Liver (tissue), 9 donors: ENCODE measurements around the gene NCAPD2. TPM values are rescaled to one million over a fixed set of nuclear protein-coding genes. Genes with fewer than 3 reads are reported as not detected.
A peak's percentile ranks its signal among the peaks of the same experiment; 100 is the strongest.

Experiments
- DNase-seq: peaks from one replicate; pipeline ENCODE4 v3.0.0-alpha.2; 2017; ENCODE audit warnings: low spot score
- H3K27ac ChIP-seq, 2 donors: one replicate each; pipeline ENCODE4 v1.7.0; 2013; ENCODE audit warnings: inconsistent platforms in 2 of 2, low read length in 2 of 2, control low read depth in 1 of 2, low read depth in 1 of 2, mild to moderate bottlenecking in 1 of 2
- H3K27me3 ChIP-seq, 4 donors: one replicate each; pipeline versions ENCODE4 v1.6.1 to v1.7.0; 2013; ENCODE audit warnings: low read length in 3 of 4, inconsistent platforms in 1 of 4, mild to moderate bottlenecking in 1 of 4, moderate library complexity in 1 of 4; ENCODE audit not compliant: control insufficient read depth in 4 of 4, insufficient read depth in 4 of 4
- H3K36me3 ChIP-seq, 4 donors: one replicate each; pipeline versions ENCODE4 v1.6.1 to v1.7.0; 2013; ENCODE audit warnings: low read length in 3 of 4, mild to moderate bottlenecking in 3 of 4, low read depth in 1 of 4, moderate library complexity in 1 of 4; ENCODE audit not compliant: control insufficient read depth in 4 of 4, insufficient read depth in 3 of 4
- H3K4me1 ChIP-seq, 4 donors: one replicate each; pipeline versions ENCODE4 v1.6.1 to v1.7.0; 2013; ENCODE audit warnings: low read length in 3 of 4, mild to moderate bottlenecking in 3 of 4, moderate library complexity in 1 of 4; ENCODE audit not compliant: control insufficient read depth in 4 of 4, insufficient read depth in 4 of 4
- H3K4me3 ChIP-seq, 3 donors: one replicate each; pipeline versions ENCODE4 v1.6.1 to v1.7.0; 2013; ENCODE audit warnings: low read length in 3 of 3, control low read depth in 1 of 3, low read depth in 1 of 3, mild to moderate bottlenecking in 1 of 3
- H3K9ac ChIP-seq, 2 donors: one replicate each; pipeline ENCODE4 v1.7.0; 2013; ENCODE audit warnings: low read length in 2 of 2, mild to moderate bottlenecking in 2 of 2, moderate library complexity in 2 of 2, control low read depth in 1 of 2, low read depth in 1 of 2
- H3K9me3 ChIP-seq, 4 donors: one replicate each; pipeline versions ENCODE4 v1.6.1 to v1.7.0; 2013; ENCODE audit warnings: low read length in 3 of 4; ENCODE audit not compliant: control insufficient read depth in 4 of 4
- CTCF ChIP-seq: fragments of 150-350 bp; IDR thresholded peaks from 2 replicates; pipeline ENCODE4 v1.5.1; 2017; ENCODE audit warnings: improper control_type of control experiment, low read depth, low read length; ENCODE audit not compliant: missing input control
- FOXA1 ChIP-seq: IDR thresholded peaks from 2 replicates; pipeline ENCODE4 v1.6.1; 2016; ENCODE audit warnings: antibody characterized with exemption
- FOXA2 ChIP-seq: IDR thresholded peaks from 2 replicates; pipeline ENCODE4 v1.6.1; 2016; ENCODE audit warnings: antibody characterized with exemption
- GABPA ChIP-seq, 2 donors: IDR thresholded peaks in 1 of 2; conservative IDR thresholded peaks in 1 of 2; 2 replicates each; pipeline ENCODE4 v1.6.1; 2016; ENCODE audit warnings: antibody characterized with exemption in 2 of 2, mild to moderate bottlenecking in 1 of 2, moderate library complexity in 1 of 2
- HNF4A ChIP-seq, 2 donors: conservative IDR thresholded peaks; 2 replicates each; pipeline ENCODE4 v1.6.1; 2016; ENCODE audit warnings: antibody characterized with exemption in 2 of 2, mild to moderate bottlenecking in 2 of 2
- HNF4G ChIP-seq: IDR thresholded peaks from 2 replicates; pipeline ENCODE4 v1.6.1; 2016; ENCODE audit warnings: antibody characterized with exemption
- JUND ChIP-seq, 2 donors: IDR thresholded peaks; 2 replicates each; pipeline ENCODE4 v1.6.1; 2016; ENCODE audit warnings: antibody characterized with exemption in 2 of 2
- REST ChIP-seq: IDR thresholded peaks from 2 replicates; pipeline ENCODE4 v1.6.1; 2016; ENCODE audit warnings: antibody characterized with exemption, mild to moderate bottlenecking
- RXRA ChIP-seq, 2 donors: IDR thresholded peaks; 2 replicates each; pipeline ENCODE4 v1.6.1; 2017 to 2018; ENCODE audit warnings: antibody characterized with exemption in 2 of 2, mild to moderate bottlenecking in 1 of 2
- TAF1 ChIP-seq: conservative IDR thresholded peaks from 2 replicates; pipeline ENCODE4 v1.6.1; 2016; ENCODE audit warnings: antibody characterized with exemption, mild to moderate bottlenecking
- YY1 ChIP-seq: IDR thresholded peaks from 2 replicates; pipeline ENCODE4 v1.6.1; 2016; ENCODE audit warnings: antibody characterized with exemption, mild to moderate bottlenecking
- ZBTB33 ChIP-seq: IDR thresholded peaks from 2 replicates; pipeline ENCODE4 v1.6.1; 2016; ENCODE audit warnings: antibody characterized with exemption
- WGBS: extraction: QIAGEN DNeasy Blood & Tissue Kit; methylation state at CpG from one replicate; pipeline ENCODE4 v1.1.7; 2013; 5-methylcytosine and 5-hydroxymethylcytosine counted together
- polyA plus RNA-seq, 2 donors: library from polyadenylated mRNA; stranded (reverse) in 1 of 2; unstranded in 1 of 2; fragments of 200-250 nt in 1 of 2; fragments of >200 nt in 1 of 2; fragmentation: Nextera tagmentation in 1 of 2; extraction: Ambion mirVana in 1 of 2; gene quantifications; one replicate each; pipeline versions ENCODE4 v1.2.1 to v1.2.3, GENCODE V29; 2013 to 2015
- total RNA-seq, 2 donors: library from RNA; depleted of rRNA; stranded (reverse); fragments of >200 nt; gene quantifications; one replicate each; pipeline ENCODE4 v1.2.3, GENCODE V29; 2014
- donor health status: healthy.
- donor health status: healthy.
- donor health status: healthy.
- donor health status: healthy.
- donor health status: healthy.

Gene NCAPD2
- total and polyA plus RNA-seq, 4 donors, result 2.0 to 55.1 (median 7.4) TPM

GRCh38 chr12:6529291-6529737 lies 35.4 kb downstream of the NCAPD2 start:
- DNase-seq, result no peak
- H3K4me3 ChIP-seq, result no peak overlapping the region
- TF ChIP-seq ZBTB33 (no peak), FOXA1 (no peak), YY1 (no peak), CTCF (no peak)
- H3K36me3 ChIP-seq, result peaks cover 20 to 60% (median 51%) of the 10 kb centered on the region in 4 donors
- no peak overlapping the region for H3K27ac ChIP-seq
- no peaks in the 10 kb centered on the region for H3K9me3 ChIP-seq
- no peaks in the 10 kb centered on the region for H3K27me3 ChIP-seq
- H3K4me1 ChIP-seq, result peaks cover 3 to 20% (median 14%) of the 10 kb centered on the region in 4 donors
- H3K9ac ChIP-seq, result no peak overlapping the region
- 93% methylated on average over 9 of the region's 9 CpGs for WGBS

GRCh38 chr12:6530576-6531260 lies 36.8 kb downstream of the NCAPD2 start:
- Histone ChIP-seq H3K4me3 (no peak overlapping the region), H3K9ac (no peak overlapping the region), H3K36me3 (peaks cover 20 to 52% (median 45%) of the 10 kb centered on the region in 4 donors), H3K9me3 (no peaks in the 10 kb centered on the region), H3K27ac (no peak overlapping the region), H3K27me3 (no peaks in the 10 kb centered on the region), H3K4me1 (peaks cover 3 to 28% (median 18%) of the 10 kb centered on the region in 4 donors)
- WGBS, result 98% methylated on average over 18 of the region's 18 CpGs
- TF ChIP-seq HNF4G (no peak), YY1 (no peak), JUND (IDR thresholded peaks at IDR 0.05) (no peak), RXRA (IDR thresholded peaks at IDR 0.05) (no peak), TAF1 (no peak), GABPA (IDR thresholded peaks at IDR 0.05 in 1 of 2, conservative IDR thresholded peaks at IDR 0.05 in 1 of 2) (no peak)
- DNase-seq, result no peak

GRCh38 chr12:6532051-6532926 lies 38.4 kb downstream of the NCAPD2 start:
- peak; percentile 69 for DNase-seq
- Histone ChIP-seq H3K27me3 (no peaks in the 10 kb centered on the region), H3K9ac (peak overlapping the region; percentile 52 to 95), H3K4me3 (peak overlapping the region in 1 of 3 donors; percentile 65), H3K9me3 (no peaks in the 10 kb centered on the region), H3K27ac (peak overlapping the region; percentile 99 to 100), H3K4me1 (peaks cover 6 to 44% (median 31%) of the 10 kb centered on the region in 4 donors), H3K36me3 (peaks cover 20 to 50% (median 43%) of the 10 kb centered on the region in 4 donors)
- 17% methylated on average over 20 of the region's 20 CpGs for WGBS
- TF ChIP-seq HNF4A (conservative IDR thresholded peaks at IDR 0.05) (peak; percentile 93 to 95), FOXA2 (peak; percentile 38), JUND (IDR thresholded peaks at IDR 0.05) (no peak), ZBTB33 (no peak), REST (peak; percentile 37)
